ENCODE measurements around the gene TOX4.

The TOX4 gene

GRCh38 chr14:21486640-21487087 is 9.7 kb downstream of the TOX4 start:
- DNase-seq (ENCODE audit: low read depth, low spot score), result no peak
- Histone ChIP-seq H3K4me3 (ENCODE audit: insufficient read length, low read depth) (no peak overlapping the region), H3K4me1 (ENCODE audit: insufficient read depth, insufficient read length) (no peaks in the 10 kb centered on the region), H3K9ac (ENCODE audit: insufficient read length, low read depth) (no peak overlapping the region), H3K27me3 (ENCODE audit: insufficient read depth, insufficient read length) (no peaks in the 10 kb centered on the region), H3K9me3 (ENCODE audit: insufficient read depth, low read length) (no peaks in the 10 kb centered on the region), H3K36me3 (ENCODE audit: insufficient read depth, insufficient read length, low read length) (peaks cover 28% of the 10 kb centered on the region)
- TF ChIP-seq ZNF274 (IDR thresholded peaks at IDR 0.05; ENCODE audit: low read depth, low read length) (no peak), YY1 (IDR thresholded peaks at IDR 0.05; ENCODE audit: insufficient read depth, insufficient read length) (no peak), SUZ12 (IDR thresholded peaks at IDR 0.05; ENCODE audit: extremely low read depth, insufficient read depth, insufficient read length) (no peak)

- Histone ChIP-seq H3K27me3 (ENCODE audit: insufficient read depth, insufficient read length) (no peaks in the 10 kb centered on the region), H3K9ac (ENCODE audit: insufficient read length, low read depth) (no peak overlapping the region), H3K4me1 (ENCODE audit: insufficient read depth, insufficient read length) (no peaks in the 10 kb centered on the region), H3K36me3 (ENCODE audit: insufficient read depth, insufficient read length, low read length) (peaks cover 62% of the 10 kb centered on the region), H3K9me3 (ENCODE audit: insufficient read depth, low read length) (no peaks in the 10 kb centered on the region), H3K4me3 (ENCODE audit: insufficient read length, low read depth) (no peak overlapping the region)
- TF ChIP-seq ZNF274 (IDR thresholded peaks at IDR 0.05; ENCODE audit: low read depth, low read length) (no peak), YY1 (IDR thresholded peaks at IDR 0.05; ENCODE audit: insufficient read depth, insufficient read length) (no peak), SUZ12 (IDR thresholded peaks at IDR 0.05; ENCODE audit: extremely low read depth, insufficient read depth, insufficient read length) (no peak)
- DNase-seq (ENCODE audit: low read depth, low spot score), result no peak
These were observed 18.1 kb downstream of the TOX4 start for GRCh38 chr14:21494902-21495762.

- Histone ChIP-seq H3K9ac (ENCODE audit: insufficient read length, low read depth) (no peak overlapping the region), H3K27me3 (ENCODE audit: insufficient read depth, insufficient read length) (no peaks in the 10 kb centered on the region), H3K9me3 (ENCODE audit: insufficient read depth, low read length) (no peaks in the 10 kb centered on the region), H3K4me1 (ENCODE audit: insufficient read depth, insufficient read length) (no peaks in the 10 kb centered on the region), H3K4me3 (ENCODE audit: insufficient read length, low read depth) (no peak overlapping the region), H3K36me3 (ENCODE audit: insufficient read depth, insufficient read length, low read length) (peaks cover 76% of the 10 kb centered on the region)
- no peak for TF ChIP-seq SUZ12 (IDR thresholded peaks at IDR 0.05; ENCODE audit: extremely low read depth, insufficient read depth, insufficient read length)
- TF ChIP-seq YY1 (IDR thresholded peaks at IDR 0.05; ENCODE audit: insufficient read depth, insufficient read length), result no peak
- no peak for TF ChIP-seq ZNF274 (IDR thresholded peaks at IDR 0.05; ENCODE audit: low read depth, low read length)
- no peak for DNase-seq (ENCODE audit: low read depth, low spot score)
These were observed 19.5 kb downstream of the TOX4 start for GRCh38 chr14:21496453-21496852.

- TF ChIP-seq SUZ12 (IDR thresholded peaks at IDR 0.05; ENCODE audit: extremely low read depth, insufficient read depth, insufficient read length), result no peak
- no peak for TF ChIP-seq ZNF274 (IDR thresholded peaks at IDR 0.05; ENCODE audit: low read depth, low read length)
- TF ChIP-seq YY1 (IDR thresholded peaks at IDR 0.05; ENCODE audit: insufficient read depth, insufficient read length), result no peak
- Histone ChIP-seq H3K4me1 (ENCODE audit: insufficient read depth, insufficient read length) (no peaks in the 10 kb centered on the region), H3K4me3 (ENCODE audit: insufficient read length, low read depth) (no peak overlapping the region), H3K9ac (ENCODE audit: insufficient read length, low read depth) (no peak overlapping the region), H3K36me3 (ENCODE audit: insufficient read depth, insufficient read length, low read length) (peaks cover 87% of the 10 kb centered on the region), H3K27me3 (ENCODE audit: insufficient read depth, insufficient read length) (no peaks in the 10 kb centered on the region), H3K9me3 (ENCODE audit: insufficient read depth, low read length) (no peaks in the 10 kb centered on the region)
- DNase-seq (ENCODE audit: low read depth, low spot score), result peak; percentile 48
These were observed 21.8 kb downstream of the TOX4 start for GRCh38 chr14:21498540-21499526.

GRCh38 chr14:21501568-21501967 is 24.6 kb downstream of the TOX4 start:
- Histone ChIP-seq H3K9ac (ENCODE audit: insufficient read length, low read depth) (no peak overlapping the region), H3K4me1 (ENCODE audit: insufficient read depth, insufficient read length) (no peaks in the 10 kb centered on the region), H3K4me3 (ENCODE audit: insufficient read length, low read depth) (no peak overlapping the region), H3K9me3 (ENCODE audit: insufficient read depth, low read length) (no peaks in the 10 kb centered on the region), H3K27me3 (ENCODE audit: insufficient read depth, insufficient read length) (no peaks in the 10 kb centered on the region), H3K36me3 (ENCODE audit: insufficient read depth, insufficient read length, low read length) (peaks cover 80% of the 10 kb centered on the region)
- no peak for DNase-seq (ENCODE audit: low read depth, low spot score)
- TF ChIP-seq YY1 (IDR thresholded peaks at IDR 0.05; ENCODE audit: insufficient read depth, insufficient read length), result no peak
- no peak for TF ChIP-seq SUZ12 (IDR thresholded peaks at IDR 0.05; ENCODE audit: extremely low read depth, insufficient read depth, insufficient read length)
- TF ChIP-seq ZNF274 (IDR thresholded peaks at IDR 0.05; ENCODE audit: low read depth, low read length), result no peak

- Histone ChIP-seq H3K36me3 (ENCODE audit: insufficient read depth, insufficient read length, low read length) (peaks cover 73% of the 10 kb centered on the region), H3K4me1 (ENCODE audit: insufficient read depth, insufficient read length) (no peaks in the 10 kb centered on the region), H3K9ac (ENCODE audit: insufficient read length, low read depth) (no peak overlapping the region), H3K27me3 (ENCODE audit: insufficient read depth, insufficient read length) (no peaks in the 10 kb centered on the region), H3K4me3 (ENCODE audit: insufficient read length, low read depth) (no peak overlapping the region), H3K9me3 (ENCODE audit: insufficient read depth, low read length) (no peaks in the 10 kb centered on the region)
- DNase-seq (ENCODE audit: low read depth, low spot score), result no peak
- no peak for TF ChIP-seq ZNF274 (IDR thresholded peaks at IDR 0.05; ENCODE audit: low read depth, low read length)
- no peak for TF ChIP-seq YY1 (IDR thresholded peaks at IDR 0.05; ENCODE audit: insufficient read depth, insufficient read length)
- TF ChIP-seq SUZ12 (IDR thresholded peaks at IDR 0.05; ENCODE audit: extremely low read depth, insufficient read depth, insufficient read length), result no peak
These were observed 26.4 kb downstream of the TOX4 start for GRCh38 chr14:21503376-21503775.
